AG10803 (cell line): ENCODE results near the gene B3GAT1.

Experiments
- DNase-seq: peaks from one replicate; pipeline ENCODE4 v3.0.0; 2010; ENCODE audit warnings: low read depth
- H3K4me3 ChIP-seq: 2 replicates; pipeline ENCODE4 v1.5.1; 2011; ENCODE audit warnings: mild to moderate bottlenecking, low read length, control low read depth
- TF ChIP-seq, protein P1 (sequence below): conservative IDR thresholded peaks from 2 replicates; pipeline ENCODE4 v1.5.1; 2011; ENCODE audit warnings: mild to moderate bottlenecking, low read length, control low read depth, inconsistent platforms

The B3GAT1 gene

DNA sequence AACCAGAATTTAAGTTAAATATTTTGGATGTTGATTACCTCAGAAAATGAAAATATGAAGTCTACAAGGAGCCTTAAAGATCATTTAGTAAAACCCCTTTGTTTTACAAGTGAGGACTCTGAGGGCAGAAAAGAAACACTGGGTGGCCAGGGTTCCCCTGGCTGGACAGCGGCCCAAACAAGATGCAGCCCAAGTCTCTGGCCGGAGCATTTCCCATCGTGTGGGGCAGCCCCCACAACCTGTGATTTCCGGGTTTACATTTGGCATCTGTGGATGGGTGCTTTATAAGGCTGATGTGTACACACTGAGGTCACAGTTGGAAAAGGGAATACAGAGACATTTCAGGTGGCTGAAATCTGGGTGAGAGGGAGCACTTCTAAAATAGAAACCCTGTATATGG is 28.8 kb upstream of the B3GAT1 start:
- TF ChIP-seq, protein P1, sequence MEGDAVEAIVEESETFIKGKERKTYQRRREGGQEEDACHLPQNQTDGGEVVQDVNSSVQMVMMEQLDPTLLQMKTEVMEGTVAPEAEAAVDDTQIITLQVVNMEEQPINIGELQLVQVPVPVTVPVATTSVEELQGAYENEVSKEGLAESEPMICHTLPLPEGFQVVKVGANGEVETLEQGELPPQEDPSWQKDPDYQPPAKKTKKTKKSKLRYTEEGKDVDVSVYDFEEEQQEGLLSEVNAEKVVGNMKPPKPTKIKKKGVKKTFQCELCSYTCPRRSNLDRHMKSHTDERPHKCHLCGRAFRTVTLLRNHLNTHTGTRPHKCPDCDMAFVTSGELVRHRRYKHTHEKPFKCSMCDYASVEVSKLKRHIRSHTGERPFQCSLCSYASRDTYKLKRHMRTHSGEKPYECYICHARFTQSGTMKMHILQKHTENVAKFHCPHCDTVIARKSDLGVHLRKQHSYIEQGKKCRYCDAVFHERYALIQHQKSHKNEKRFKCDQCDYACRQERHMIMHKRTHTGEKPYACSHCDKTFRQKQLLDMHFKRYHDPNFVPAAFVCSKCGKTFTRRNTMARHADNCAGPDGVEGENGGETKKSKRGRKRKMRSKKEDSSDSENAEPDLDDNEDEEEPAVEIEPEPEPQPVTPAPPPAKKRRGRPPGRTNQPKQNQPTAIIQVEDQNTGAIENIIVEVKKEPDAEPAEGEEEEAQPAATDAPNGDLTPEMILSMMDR: no peak

DNA sequence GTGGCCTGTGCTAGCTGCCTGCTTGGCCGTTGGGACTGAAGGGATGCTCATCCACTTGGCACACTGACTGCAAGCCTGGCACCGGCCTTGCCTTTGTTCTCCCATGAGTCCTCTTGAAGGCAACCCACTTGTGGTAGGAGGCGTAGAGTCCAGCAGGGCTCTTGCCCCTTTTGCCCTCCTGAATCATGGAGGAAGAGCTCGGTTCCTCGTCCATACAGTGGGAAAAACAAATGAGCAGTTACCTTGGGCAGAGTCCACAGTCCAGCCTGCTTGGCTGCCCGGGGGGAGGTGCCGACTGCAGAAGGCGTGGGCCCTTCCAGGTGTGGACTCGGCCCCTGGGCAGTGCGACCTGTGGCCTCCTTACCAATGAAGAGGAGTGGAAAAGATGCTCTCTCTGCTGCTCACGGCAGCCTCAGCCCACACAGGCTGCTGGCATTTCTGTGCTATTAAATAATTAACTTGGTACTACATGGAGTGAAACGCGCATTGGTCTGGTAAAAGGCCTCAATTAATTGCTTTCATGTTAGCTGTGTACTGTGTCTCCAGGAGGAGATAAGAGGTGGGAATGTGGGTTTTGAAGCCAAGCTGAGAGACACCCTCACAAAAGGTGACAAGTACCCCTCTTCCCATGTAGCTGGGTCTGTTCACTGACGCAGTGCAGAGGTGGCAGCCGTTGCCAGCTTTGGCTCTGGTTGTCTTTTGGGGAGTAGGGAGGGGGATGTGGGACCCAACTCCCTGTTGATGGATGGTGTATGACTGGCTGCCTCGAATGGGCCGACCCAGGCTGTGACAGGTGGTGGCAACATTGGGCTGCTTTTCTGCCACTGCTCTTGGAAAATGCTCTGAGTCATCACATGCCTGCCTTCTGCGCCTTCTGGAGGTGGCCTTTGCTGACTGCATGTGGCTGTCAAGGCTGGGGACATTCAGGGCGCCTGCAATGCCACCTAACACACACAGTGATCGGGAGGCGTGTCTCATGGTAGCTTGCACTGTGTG is 26.8 kb upstream of the B3GAT1 start:
- DNase-seq: no peak
- H3K4me3 ChIP-seq: no peak overlapping the region
- TF ChIP-seq, protein P1: no peak

More for the DNA sequence above, 28.8 kb upstream of the B3GAT1 start:
- H3K4me3 ChIP-seq: no peak overlapping the region
- no peak for DNase-seq

GRCh38 chr11:134437821-134438220 is 25.8 kb upstream of the B3GAT1 start:
- TF ChIP-seq, protein P1: no peak
- no peak overlapping the region for H3K4me3 ChIP-seq
- DNase-seq: no peak

- no peak overlapping the region for H3K4me3 ChIP-seq
- TF ChIP-seq, protein P1: no peak
- no peak for DNase-seq
Measured at GRCh38 chr11:134436781-134437180, 24.7 kb upstream of the B3GAT1 start.

GRCh38 chr11:134433806-134434205 is 21.8 kb upstream of the B3GAT1 start:
- TF ChIP-seq, protein P1: no peak
- no peak for DNase-seq
- H3K4me3 ChIP-seq: no peak overlapping the region

GRCh38 chr11:134433251-134433650 is 21.2 kb upstream of the B3GAT1 start:
- TF ChIP-seq, protein P1: no peak
- DNase-seq: no peak
- no peak overlapping the region for H3K4me3 ChIP-seq

- no peak overlapping the region for H3K4me3 ChIP-seq
- DNase-seq: no peak
- TF ChIP-seq, protein P1: no peak
Measured at GRCh38 chr11:134432776-134433175, 20.7 kb upstream of the B3GAT1 start.
